Hippocampal formation (tissue), 2 donors: ENCODE data around the gene MTREX.

Experiments
- DNase-seq, 2 donors: peaks; one replicate each; lab custom pipeline; 2025; lab: John Stamatoyannopoulos, UW

MTREX gene

GRCh38 chr5:55472642-55473041 is 164.9 kb downstream of the MTREX start:
- DNase-seq, result no peak
